ENCODE measurements around the gene SLC9C2.
A peak's percentile ranks its signal among the peaks of the same experiment; 100 is the strongest.
"Not testable (repeated sequence)": the region's sequence is repeated elsewhere in the genome, so short reads cannot be mapped to it uniquely, and the experiment has no call there.

The SLC9C2 gene

GRCh38 chr1:173523329-173523728 is 79.5 kb downstream of the SLC9C2 start:
- no peak for TF ChIP-seq CTCF (IDR thresholded peaks at IDR 0.05; ENCODE audit: low read depth, low read length)
- DNase-seq (ENCODE audit: extremely low read depth, low read depth), result no peak

- no peak for DNase-seq (ENCODE audit: extremely low read depth, low read depth)
- TF ChIP-seq CTCF (IDR thresholded peaks at IDR 0.05; ENCODE audit: low read depth, low read length), result no peak
Measured at GRCh38 chr1:173520799-173521198, 82.1 kb downstream of the SLC9C2 start.

GRCh38 chr1:173514503-173514902 is 88.4 kb downstream of the SLC9C2 start:
- not testable (repeated sequence) for DNase-seq (ENCODE audit: extremely low read depth, low read depth)

- TF ChIP-seq CTCF (IDR thresholded peaks at IDR 0.05; ENCODE audit: low read depth, low read length), result no peak
- DNase-seq (ENCODE audit: extremely low read depth, low read depth), result no peak
Measured at GRCh38 chr1:173509797-173510196, 93.1 kb downstream of the SLC9C2 start.

GRCh38 chr1:173508541-173508940 is 94.3 kb downstream of the SLC9C2 start:
- TF ChIP-seq CTCF (IDR thresholded peaks at IDR 0.05; ENCODE audit: low read depth, low read length), result no peak
- no peak for DNase-seq (ENCODE audit: extremely low read depth, low read depth)

GRCh38 chr1:173507847-173508209 is 95.0 kb downstream of the SLC9C2 start:
- TF ChIP-seq CTCF (IDR thresholded peaks at IDR 0.05; ENCODE audit: low read depth, low read length), result no peak
- no peak for DNase-seq (ENCODE audit: extremely low read depth, low read depth)

GRCh38 chr1:173507205-173507846 is 95.5 kb downstream of the SLC9C2 start:
- TF ChIP-seq CTCF (IDR thresholded peaks at IDR 0.05; ENCODE audit: low read depth, low read length), result no peak
- peak; percentile 49 for DNase-seq (ENCODE audit: extremely low read depth, low read depth)

- no peak for DNase-seq (ENCODE audit: extremely low read depth, low read depth)
- TF ChIP-seq CTCF (IDR thresholded peaks at IDR 0.05; ENCODE audit: low read depth, low read length), result no peak; the same call in none of the 2 replicates
Measured at GRCh38 chr1:173506437-173506836, 96.4 kb downstream of the SLC9C2 start.

Data from AG09319 (cell line).